SIG-M5 treated with dmso at 0.1 percent for 504 hours (cell line): Measurements from ENCODE around the gene LPIN2.

Experiments used
- DNase-seq: peaks from one replicate; lab custom pipeline; 2025; ENCODE audit not compliant: unreplicated experiment; lab: John Stamatoyannopoulos, UW

The LPIN2 gene

GRCh38 chr18:2984091-2984490 is 28.9 kb downstream of the LPIN2 start:
- DNase-seq: no peak

- no peak for DNase-seq
Observed at GRCh38 chr18:2983296-2983695, 29.6 kb downstream of the LPIN2 start.

GRCh38 chr18:2982452-2983269 is 30.3 kb downstream of the LPIN2 start:
- DNase-seq: no peak

- no peak for DNase-seq
Observed at GRCh38 chr18:2982022-2982421, 30.9 kb downstream of the LPIN2 start.

GRCh38 chr18:2981212-2981728 is 31.7 kb downstream of the LPIN2 start:
- DNase-seq: no peak

- peak; percentile 47 for DNase-seq
Observed at GRCh38 chr18:2979871-2980790, 32.8 kb downstream of the LPIN2 start.

GRCh38 chr18:2979129-2979528 is 33.8 kb downstream of the LPIN2 start:
- no peak for DNase-seq

GRCh38 chr18:2978661-2979106 is 34.3 kb downstream of the LPIN2 start:
- DNase-seq: no peak

GRCh38 chr18:2978208-2978607 is 34.7 kb downstream of the LPIN2 start:
- no peak for DNase-seq

- no peak for DNase-seq
Observed at GRCh38 chr18:2976218-2977132, 36.5 kb downstream of the LPIN2 start.

GRCh38 chr18:2974731-2975130 is 38.2 kb downstream of the LPIN2 start:
- DNase-seq: no peak

GRCh38 chr18:2971741-2972552 is 41.0 kb downstream of the LPIN2 start:
- DNase-seq: peak; percentile 76

- DNase-seq: peak; percentile 96
Observed at GRCh38 chr18:2970772-2971659, 41.9 kb downstream of the LPIN2 start.

GRCh38 chr18:2970344-2970743 is 42.6 kb downstream of the LPIN2 start:
- no peak for DNase-seq

GRCh38 chr18:2969695-2970094 is 43.2 kb downstream of the LPIN2 start:
- DNase-seq: no peak

GRCh38 chr18:2968606-2969005 is 44.3 kb downstream of the LPIN2 start:
- DNase-seq: no peak

GRCh38 chr18:2967820-2968219 is 45.1 kb downstream of the LPIN2 start:
- no peak for DNase-seq

GRCh38 chr18:2967357-2967756 is 45.6 kb downstream of the LPIN2 start:
- no peak for DNase-seq

GRCh38 chr18:2966560-2966959 is 46.4 kb downstream of the LPIN2 start:
- no peak for DNase-seq
